K562 (cell line): ENCODE results near the gene MYO7A. TPM values are rescaled to one million over a fixed set of nuclear protein-coding genes. Genes with fewer than 3 reads are reported as not detected.

Experiments
- CBFA2T3 ChIP-seq: fragments of 450-650 bp; IDR thresholded peaks from 2 replicates; pipeline ENCODE4 v1.6.1; 2017
- HIVEP1 ChIP-seq: fragments of 250-450 bp; sonication (Bioruptor Pico); IDR thresholded peaks from 2 replicates; pipeline ENCODE4 v1.4.0; 2020; ENCODE audit warnings: mild to moderate bottlenecking
- MTA3 ChIP-seq: fragments of 450-650 bp; formaldehyde crosslinking; IDR thresholded peaks from 2 replicates; pipeline ENCODE4 v1.6.1; 2017; ENCODE audit warnings: mild to moderate bottlenecking, borderline replicate concordance
- NR2C1 ChIP-seq, 2 experiments: fragments of 450-650 bp; IDR thresholded peaks; 2 replicates each; pipeline ENCODE4 v1.6.1; 2017; ENCODE audit warnings: mild to moderate bottlenecking in 2 of 2, antibody characterized with exemption in 1 of 2, inconsistent platforms in 1 of 2, missing compliant biosample characterization in 1 of 2, missing genetic modification characterization in 1 of 2
- NR2C2 ChIP-seq, 2 experiments: fragments of 200-800 bp in 1 of 2; sonication (Bioruptor generic) in 1 of 2; sonication (generic) in 1 of 2; formaldehyde crosslinking in 1 of 2; IDR thresholded peaks; 2 replicates each; pipeline versions ENCODE4 v1.6.1 to v1.8.0; 2016 to 2022; ENCODE audit warnings: mild to moderate bottlenecking in 1 of 2, missing compliant biosample characterization in 1 of 2, missing genetic modification characterization in 1 of 2, missing genetic modification reagents in 1 of 2
- NRF1 ChIP-seq, 2 experiments: fragments of 450-650 bp; IDR thresholded peaks in 1 of 2; conservative IDR thresholded peaks in 1 of 2; 2 replicates each; pipeline ENCODE4 v1.6.1; 2014; ENCODE audit warnings: mild to moderate bottlenecking in 2 of 2
- RAD51 ChIP-seq: fragments of 450-650 bp; IDR thresholded peaks from 2 replicates; pipeline ENCODE4 v1.7.1; 2016; ENCODE audit warnings: low read depth, mild to moderate bottlenecking, borderline replicate concordance
- SRF ChIP-seq, 2 experiments: fragments of 250-450, 450-650 bp in 1 of 2; sonication (Bioruptor Pico) in 1 of 2; sonication (generic) in 1 of 2; formaldehyde crosslinking; IDR thresholded peaks; 2 replicates each; pipeline versions ENCODE4 v1.5.0 to v1.5.1; 2020 to 2022; ENCODE audit warnings: mild to moderate bottlenecking in 1 of 2, missing genetic modification reagents in 1 of 2
- polyA plus RNA-seq, 8 experiments: library from polyadenylated mRNA; depleted of rRNA in 4 of 8; stranded (reverse) in 5 of 8; unstranded in 3 of 8; fragments of >200 nt; fragmentation: Nextera tagmentation in 2 of 8; fragmentation: Illumina TruSeq in 1 of 8; extraction: Ambion mirVana in 2 of 8; extraction: Trizol in 1 of 8; gene quantifications; 2 replicates each; pipeline versions ENCODE4 v1.2.1 to v1.2.3, GENCODE V29; 2011 to 2014; ENCODE audit warnings: inconsistent platforms in 1 of 8, missing spikeins in 1 of 8
- total RNA-seq, 7 experiments: library from RNA; depleted of rRNA in 6 of 7; stranded (reverse); fragments of >200 nt in 6 of 7; fragmentation: Illumina TruSeq in 2 of 7; extraction: Trizol in 2 of 7; gene quantifications; 2 replicates each; pipeline versions ENCODE4 v1.2.1 to v1.2.3, GENCODE V29; 2011 to 2021; ENCODE audit warnings: low replicate concordance in 1 of 7
- TF ChIP-seq, protein P1 (sequence below): sonication (generic); formaldehyde crosslinking; IDR thresholded peaks from 2 replicates; pipeline ENCODE4 v1.8.0; 2023; ENCODE audit warnings: missing genetic modification reagents, mild to moderate bottlenecking, borderline replicate concordance

The MYO7A gene
- total and polyA plus RNA-seq, 9 of the 15 experiments (the other 6 are each of a cell fraction or from before 2014, with no cell fraction given) = 0.01 to 0.11 (median 0.07) TPM; not detected in 1

DNA sequence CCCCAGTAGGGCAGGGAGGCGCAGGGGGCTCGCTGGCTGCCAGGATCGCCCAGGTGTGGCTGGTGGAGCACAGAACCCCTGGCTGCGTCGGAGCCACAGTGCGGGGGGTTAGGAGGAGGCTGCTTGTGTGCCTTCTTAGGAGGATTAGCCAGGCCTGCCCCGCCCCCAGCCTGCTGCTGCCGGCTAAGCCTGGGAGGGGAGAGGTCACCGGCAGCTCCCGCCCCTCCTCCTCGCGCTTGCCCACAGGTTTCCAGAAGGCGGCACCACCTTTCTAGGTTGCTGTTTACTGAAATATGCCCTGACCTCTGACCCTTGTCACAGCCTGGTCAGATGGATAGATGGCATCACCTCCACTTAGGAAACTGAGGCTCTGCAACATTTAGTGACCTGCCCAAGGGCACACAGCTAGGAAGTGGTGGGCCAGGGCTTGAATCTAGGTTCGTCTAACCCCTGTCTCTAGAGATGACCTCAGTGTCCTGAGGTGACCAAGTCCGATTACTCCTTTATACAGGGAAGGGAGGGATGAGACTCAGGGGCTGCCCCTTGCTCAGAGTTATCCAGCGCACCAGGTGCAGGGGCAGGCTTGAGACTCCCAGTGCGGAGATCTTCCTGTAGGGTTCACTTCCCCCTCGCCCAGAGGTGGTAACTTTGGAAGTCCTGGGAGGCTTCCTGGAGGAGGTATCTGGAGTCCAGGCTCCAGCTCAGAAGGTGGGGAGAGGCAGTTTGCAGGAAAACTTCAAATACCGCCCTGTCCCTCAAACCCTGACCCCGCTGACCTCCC is 44.0 kb downstream of the MYO7A start (continued):
- TF ChIP-seq RAD51 (no peak), NRF1 (conservative IDR thresholded peaks at IDR 0.05 in 1 of 2, IDR thresholded peaks at IDR 0.05 in 1 of 2) (peak; percentile 68 to 75), SRF (CRISPR knock-in tag; IDR thresholded peaks at IDR 0.05) (no peak), NR2C1 (IDR thresholded peaks at IDR 0.05) (peak; percentile 88), NR2C1 (tag; IDR thresholded peaks at IDR 0.05) (peak; percentile 90), MTA3 (no peak), CBFA2T3 (no peak), NR2C2 (CRISPR knock-in tag; IDR thresholded peaks at IDR 0.05) (peak; percentile 52; the same call in 1 of the 2 replicates), NR2C2 (tag; IDR thresholded peaks at IDR 0.05) (peak; percentile 87), HIVEP1 (CRISPR knock-in tag) (no peak)
- TF ChIP-seq, protein P1, sequence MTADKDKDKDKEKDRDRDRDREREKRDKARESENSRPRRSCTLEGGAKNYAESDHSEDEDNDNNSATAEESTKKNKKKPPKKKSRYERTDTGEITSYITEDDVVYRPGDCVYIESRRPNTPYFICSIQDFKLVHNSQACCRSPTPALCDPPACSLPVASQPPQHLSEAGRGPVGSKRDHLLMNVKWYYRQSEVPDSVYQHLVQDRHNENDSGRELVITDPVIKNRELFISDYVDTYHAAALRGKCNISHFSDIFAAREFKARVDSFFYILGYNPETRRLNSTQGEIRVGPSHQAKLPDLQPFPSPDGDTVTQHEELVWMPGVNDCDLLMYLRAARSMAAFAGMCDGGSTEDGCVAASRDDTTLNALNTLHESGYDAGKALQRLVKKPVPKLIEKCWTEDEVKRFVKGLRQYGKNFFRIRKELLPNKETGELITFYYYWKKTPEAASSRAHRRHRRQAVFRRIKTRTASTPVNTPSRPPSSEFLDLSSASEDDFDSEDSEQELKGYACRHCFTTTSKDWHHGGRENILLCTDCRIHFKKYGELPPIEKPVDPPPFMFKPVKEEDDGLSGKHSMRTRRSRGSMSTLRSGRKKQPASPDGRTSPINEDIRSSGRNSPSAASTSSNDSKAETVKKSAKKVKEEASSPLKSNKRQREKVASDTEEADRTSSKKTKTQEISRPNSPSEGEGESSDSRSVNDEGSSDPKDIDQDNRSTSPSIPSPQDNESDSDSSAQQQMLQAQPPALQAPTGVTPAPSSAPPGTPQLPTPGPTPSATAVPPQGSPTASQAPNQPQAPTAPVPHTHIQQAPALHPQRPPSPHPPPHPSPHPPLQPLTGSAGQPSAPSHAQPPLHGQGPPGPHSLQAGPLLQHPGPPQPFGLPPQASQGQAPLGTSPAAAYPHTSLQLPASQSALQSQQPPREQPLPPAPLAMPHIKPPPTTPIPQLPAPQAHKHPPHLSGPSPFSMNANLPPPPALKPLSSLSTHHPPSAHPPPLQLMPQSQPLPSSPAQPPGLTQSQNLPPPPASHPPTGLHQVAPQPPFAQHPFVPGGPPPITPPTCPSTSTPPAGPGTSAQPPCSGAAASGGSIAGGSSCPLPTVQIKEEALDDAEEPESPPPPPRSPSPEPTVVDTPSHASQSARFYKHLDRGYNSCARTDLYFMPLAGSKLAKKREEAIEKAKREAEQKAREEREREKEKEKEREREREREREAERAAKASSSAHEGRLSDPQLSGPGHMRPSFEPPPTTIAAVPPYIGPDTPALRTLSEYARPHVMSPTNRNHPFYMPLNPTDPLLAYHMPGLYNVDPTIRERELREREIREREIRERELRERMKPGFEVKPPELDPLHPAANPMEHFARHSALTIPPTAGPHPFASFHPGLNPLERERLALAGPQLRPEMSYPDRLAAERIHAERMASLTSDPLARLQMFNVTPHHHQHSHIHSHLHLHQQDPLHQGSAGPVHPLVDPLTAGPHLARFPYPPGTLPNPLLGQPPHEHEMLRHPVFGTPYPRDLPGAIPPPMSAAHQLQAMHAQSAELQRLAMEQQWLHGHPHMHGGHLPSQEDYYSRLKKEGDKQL = no peak
- TF ChIP-seq, all 486 proteins: peak for 10
